A549 treated with ZK216348 at 1 μM for 4 hours (cell line): ENCODE results near the gene CNGA3. TPM values are rescaled to one million over a fixed set of nuclear protein-coding genes. Genes with fewer than 3 reads are reported as not detected.

Source experiments
- total RNA-seq: library from RNA; stranded (reverse); fragments of 200-300 nt; extraction: Qiagen RNA extraction; gene quantifications from 5 replicates; pipeline ENCODE4 v1.2.3, GENCODE V29; 2022; ENCODE audit warnings: low read depth

Gene CNGA3
- not detected in 5 replicates for total RNA-seq

GRCh38 chr2:98346311-98347236 is at the start of gene CNGA3:
CNGA3 (plus strand) TSS chr2:98346456; CDS start chr2:98369976, 23,520 bp downstream.

GRCh38 chr2:98444436-98445176 is 98.3 kb downstream of the CNGA3 start, which contains the start of gene INPP4A:
INPP4A (plus strand) TSS chr2:98444858; CDS start chr2:98520049, 75,191 bp downstream.

Other genes with a start within 250 kb of the CNGA3 start
- gene INPP4A, start 98.4 kb downstream of the CNGA3 start, total RNA-seq, result 5.8 to 11.4 TPM (median 9.1 TPM) in 5 replicates